IPS-18a (cell line): Measurements from ENCODE around the gene EFCAB11.

Experiments
- H3K27ac ChIP-seq: one replicate; pipeline ENCODE4 v1.5.1; 2013; ENCODE audit warnings: low read length
- H3K27me3 ChIP-seq: one replicate; pipeline ENCODE4 v1.6.1; 2013; ENCODE audit warnings: mild to moderate bottlenecking, low read length; ENCODE audit not compliant: control insufficient read depth, insufficient read depth
- H3K36me3 ChIP-seq: one replicate; pipeline ENCODE4 v1.6.1; 2013; ENCODE audit warnings: low read depth, low read length; ENCODE audit not compliant: control insufficient read depth
- H3K4me1 ChIP-seq: one replicate; pipeline ENCODE4 v1.6.1; 2013; ENCODE audit warnings: low read depth, low read length; ENCODE audit not compliant: control insufficient read depth
- H3K4me3 ChIP-seq: one replicate; pipeline ENCODE4 v1.5.1; 2013; ENCODE audit warnings: low read length
- H3K9ac ChIP-seq: one replicate; pipeline ENCODE4 v1.6.1; 2013; ENCODE audit warnings: mild to moderate bottlenecking, low read length, moderate library complexity
- H3K9me3 ChIP-seq: one replicate; pipeline ENCODE4 v1.6.1; 2013; ENCODE audit warnings: low read depth, low read length; ENCODE audit not compliant: control insufficient read depth

The EFCAB11 gene

GRCh38 chr14:89750908-89751392, 203.6 kb downstream of the EFCAB11 start:
- H3K9me3 ChIP-seq, result no peaks in the 10 kb centered on the region
- H3K9ac ChIP-seq, result no peak overlapping the region
- no peaks in the 10 kb centered on the region for H3K36me3 ChIP-seq
- no peaks in the 10 kb centered on the region for H3K4me1 ChIP-seq
- H3K27ac ChIP-seq, result no peak overlapping the region
- H3K27me3 ChIP-seq, result no peaks in the 10 kb centered on the region
- H3K4me3 ChIP-seq, result no peak overlapping the region

GRCh38 chr14:89750281-89750755, 204.2 kb downstream of the EFCAB11 start:
- Histone ChIP-seq H3K4me3 (no peak overlapping the region), H3K4me1 (no peaks in the 10 kb centered on the region), H3K27ac (no peak overlapping the region), H3K36me3 (no peaks in the 10 kb centered on the region), H3K9me3 (no peaks in the 10 kb centered on the region), H3K9ac (no peak overlapping the region), H3K27me3 (no peaks in the 10 kb centered on the region)

GRCh38 chr14:89748004-89748403, 206.5 kb downstream of the EFCAB11 start:
- H3K4me1 ChIP-seq, result no peaks in the 10 kb centered on the region
- peaks cover 2% of the 10 kb centered on the region for H3K9me3 ChIP-seq
- no peaks in the 10 kb centered on the region for H3K36me3 ChIP-seq
- H3K27me3 ChIP-seq, result no peaks in the 10 kb centered on the region
- H3K4me3 ChIP-seq, result no peak overlapping the region
- no peak overlapping the region for H3K9ac ChIP-seq
- no peak overlapping the region for H3K27ac ChIP-seq

- peaks cover 10% of the 10 kb centered on the region for H3K9me3 ChIP-seq
- H3K27ac ChIP-seq, result no peak overlapping the region
- H3K36me3 ChIP-seq, result no peaks in the 10 kb centered on the region
- H3K9ac ChIP-seq, result no peak overlapping the region
- no peak overlapping the region for H3K4me3 ChIP-seq
- H3K27me3 ChIP-seq, result no peaks in the 10 kb centered on the region
- no peaks in the 10 kb centered on the region for H3K4me1 ChIP-seq
Observed at GRCh38 chr14:89747126-89747525, 207.4 kb downstream of the EFCAB11 start.

- Histone ChIP-seq H3K4me1 (no peaks in the 10 kb centered on the region), H3K9me3 (peaks cover 15% of the 10 kb centered on the region), H3K9ac (no peak overlapping the region), H3K27ac (no peak overlapping the region), H3K4me3 (no peak overlapping the region), H3K36me3 (no peaks in the 10 kb centered on the region), H3K27me3 (no peaks in the 10 kb centered on the region)
Observed at GRCh38 chr14:89746654-89747053, 207.9 kb downstream of the EFCAB11 start.

GRCh38 chr14:89746135-89746534, 208.4 kb downstream of the EFCAB11 start:
- no peaks in the 10 kb centered on the region for H3K36me3 ChIP-seq
- H3K27me3 ChIP-seq, result no peaks in the 10 kb centered on the region
- H3K27ac ChIP-seq, result no peak overlapping the region
- H3K9me3 ChIP-seq, result peaks cover 15% of the 10 kb centered on the region
- no peak overlapping the region for H3K4me3 ChIP-seq
- H3K4me1 ChIP-seq, result no peaks in the 10 kb centered on the region
- H3K9ac ChIP-seq, result no peak overlapping the region
